ENCODE results near the gene KNL1. TPM values are rescaled to one million over a fixed set of nuclear protein-coding genes. Genes with fewer than 3 reads are reported as not detected.

Gene KNL1
- total and polyA plus RNA-seq, 2 of the 8 experiments (the other 6 are each of a cell fraction or from before 2014, with no cell fraction given): 4.4 to 22.5 TPM

GRCh38 chr15:40684381-40684780 is 90.3 kb downstream of the KNL1 start:
- Histone ChIP-seq H3K4me3 (ENCODE audit: extremely low read depth in 1 of 4, insufficient read depth in 2 of 4, low read depth in 3 of 4, low read length in 4 of 4) (no peak overlapping the region), H3K9me3 (ENCODE audit: insufficient read depth in 2 of 2, low read depth in 1 of 2, low read length in 1 of 2) (peaks cover 0 to 6% of the 10 kb centered on the region in 2 experiments; a peak in 3 of 4 replicates), H2BK12ac (ENCODE audit: low read depth, low read length) (no peak overlapping the region), H3K27ac (ENCODE audit: low read depth, low read length) (no peak overlapping the region), H4K5ac (ENCODE audit: insufficient read length, low read depth, low read length) (no peak overlapping the region), H2BK20ac (ENCODE audit: low read length) (no peak overlapping the region), H3K4ac (replicated peaks; ENCODE audit: insufficient read length, low read depth, low read length) (no peak overlapping the region), H3K23ac (ENCODE audit: insufficient read length) (no peak overlapping the region), H3K27me3 (replicated peaks in 1 of 4; ENCODE audit: control insufficient read depth in 3 of 4, extremely low read depth in 1 of 4, insufficient read depth in 3 of 4, low read length in 3 of 4) (no peaks in the 10 kb centered on the region), H3K9ac (replicated peaks in 1 of 4; ENCODE audit: extremely low read depth in 1 of 4, low read depth in 3 of 4, low read length in 3 of 4) (no peak overlapping the region), H2AK5ac (ENCODE audit: low read depth, low read length) (no peak overlapping the region), H3K56ac (replicated peaks; ENCODE audit: insufficient read length, low read depth, low read length) (no peak overlapping the region), H3K79me2 (ENCODE audit: control insufficient read depth in 1 of 2, insufficient read depth in 2 of 2, low read length in 2 of 2) (no peaks in the 10 kb centered on the region), H2BK5ac (ENCODE audit: low read depth, low read length) (no peak overlapping the region), H4K91ac (replicated peaks; ENCODE audit: insufficient read length, low read length) (no peak overlapping the region), H3K4me1 (replicated peaks in 1 of 4; ENCODE audit: control insufficient read depth in 3 of 4, insufficient read depth in 4 of 4, low read length in 3 of 4) (no peaks in the 10 kb centered on the region), H3K14ac (ENCODE audit: insufficient read length) (no peak overlapping the region), H3K79me1 (ENCODE audit: low read depth, low read length) (no peaks in the 10 kb centered on the region), H2AFZ (ENCODE audit: low read length) (no peak overlapping the region), H2BK120ac (replicated peaks; ENCODE audit: low read depth, low read length) (no peak overlapping the region), H4K8ac (ENCODE audit: extremely low read depth, insufficient read depth, low read length) (no peak overlapping the region), H3K36me3 (ENCODE audit: control insufficient read depth in 2 of 4, insufficient read depth in 4 of 4, low read length in 3 of 4) (no peaks in the 10 kb centered on the region), H3K4me2 (ENCODE audit: insufficient read depth in 1 of 2, low read depth in 2 of 2, low read length in 2 of 2) (no peak overlapping the region), H3K23me2 (ENCODE audit: low read depth, low read length) (no peaks in the 10 kb centered on the region), H2BK15ac (ENCODE audit: low read length) (no peak overlapping the region), H3K18ac (ENCODE audit: extremely low read depth, low read length) (no peak overlapping the region), H4K20me1 (replicated peaks in 1 of 2; ENCODE audit: control insufficient read depth in 1 of 2, insufficient read depth in 2 of 2, low read length in 2 of 2) (no peaks in the 10 kb centered on the region)
- no peak for TF ChIP-seq TBP (IDR thresholded peaks at IDR 0.05; ENCODE audit: low read depth, low read length)
- CTCF ChIA-PET (ENCODE audit: partially characterized antibody): interaction anchor here (0.7 kb wide), 1 partner anchor 173 kb away, joined by 3 read pairs; no protein-coding TSS in a partner anchor
- DNase-seq (ENCODE audit: low read depth in 1 of 2, low spot score in 2 of 2): no peak
- FAIRE-seq: no peak
- POLR2A ChIA-PET (ENCODE audit: partially characterized antibody): interaction anchor here (0.6 to 0.9 kb wide), 3 partner anchors 10 to 119 kb away, joined by 3 read pairs; partner anchors contain the start of gene RAD51

Data from H1 (cell line).